Sciatic nerve (tissue), 2 donors: Measurements from ENCODE around the gene DUS3L. TPM values are rescaled to one million over a fixed set of nuclear protein-coding genes. Genes with fewer than 3 reads are reported as not detected.
"Not testable (repeated sequence)": the region's sequence is repeated elsewhere in the genome, so short reads cannot be mapped to it uniquely, and the experiment has no call there.

Experiments
- ATAC-seq: fragments of 200-7000 bp; cut with Tn5 transposase; one replicate; pipeline ENCODE4 v1.9.1; 2020; ENCODE audit warnings: mild to moderate bottlenecking, moderate library complexity
- DNase-seq: peaks from one replicate; pipeline ENCODE4 v3.0.0-alpha.2; 2020; ENCODE audit warnings: low spot score
- intact Hi-C: fragments of 100-400 bp; cut with DNase I; formaldehyde crosslinking; loops from one replicate; pipeline ENCODE4 v1.14.2; 2022
- total RNA-seq: library from RNA; stranded (reverse); fragmentation: NEBNext Ultra II Directional; extraction: Animal tissue kit (Norgen Biotek cat#: 25700); gene quantifications from one replicate; pipeline ENCODE4 v1.2.1, GENCODE V29; 2021
- donor health status: DM: no; HTN: no; CAD: no.
- donor health status: DM: no; HTN: no; CAD: no.

Gene DUS3L
- total RNA-seq, 1 donor from 2014 or later, result 27.9 TPM

GRCh38 chr19:5782945-5783919 is 7.7 kb downstream of the DUS3L start:
- no peak for ATAC-seq
- intact Hi-C loops, result no loop called here
- DNase-seq, result no peak

DNA sequence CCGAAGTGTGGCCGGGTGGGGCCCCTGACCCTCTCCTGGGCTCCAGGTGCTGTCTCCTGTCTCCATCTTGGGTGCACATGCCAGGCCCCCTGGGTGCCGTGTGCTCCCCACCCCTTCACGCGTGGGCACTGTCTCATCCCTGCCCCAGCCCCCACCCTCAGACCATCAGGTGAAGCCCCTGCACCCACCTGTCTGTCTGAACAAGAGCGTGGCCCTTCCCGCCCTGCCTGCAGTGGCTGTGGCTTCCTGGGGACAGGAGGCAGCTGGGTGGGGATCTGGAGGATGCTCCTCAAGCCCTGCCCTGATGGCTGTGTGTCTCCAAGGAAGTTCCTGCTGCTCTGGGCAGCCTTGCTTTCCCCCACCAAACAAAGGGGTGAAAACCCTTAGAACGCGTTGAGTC is 8.6 kb downstream of the DUS3L start:
- DNase-seq (no peak), ATAC-seq (no peak)
- intact Hi-C loops, result no loop called here

GRCh38 chr19:5780916-5781315 is 10.0 kb downstream of the DUS3L start:
- DNase-seq, ATAC-seq, intact Hi-C loops: not testable (repeated sequence)

DNA sequence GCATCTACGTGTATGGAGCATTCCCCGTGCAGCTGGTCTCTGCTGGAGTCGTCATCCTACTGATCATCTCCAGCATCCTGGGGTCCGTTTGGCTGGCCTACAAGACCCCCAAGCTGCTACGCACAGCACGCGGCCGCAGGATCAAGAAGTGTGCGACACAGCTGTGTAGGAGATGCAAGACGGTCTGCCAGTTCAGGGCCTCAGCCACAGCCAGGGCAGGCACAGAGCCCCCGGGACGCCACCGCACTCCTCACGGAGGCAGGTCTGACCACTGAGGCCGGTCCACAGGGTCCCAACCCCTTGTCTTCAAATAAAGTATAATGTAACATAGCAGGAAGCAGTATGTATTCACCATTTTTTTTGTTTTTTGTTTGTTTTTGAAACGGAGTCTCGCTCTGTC is 12.6 kb downstream of the DUS3L start:
- DNase-seq, result no peak
- ATAC-seq, result no peak
- intact Hi-C loops, result no loop called here

DNA sequence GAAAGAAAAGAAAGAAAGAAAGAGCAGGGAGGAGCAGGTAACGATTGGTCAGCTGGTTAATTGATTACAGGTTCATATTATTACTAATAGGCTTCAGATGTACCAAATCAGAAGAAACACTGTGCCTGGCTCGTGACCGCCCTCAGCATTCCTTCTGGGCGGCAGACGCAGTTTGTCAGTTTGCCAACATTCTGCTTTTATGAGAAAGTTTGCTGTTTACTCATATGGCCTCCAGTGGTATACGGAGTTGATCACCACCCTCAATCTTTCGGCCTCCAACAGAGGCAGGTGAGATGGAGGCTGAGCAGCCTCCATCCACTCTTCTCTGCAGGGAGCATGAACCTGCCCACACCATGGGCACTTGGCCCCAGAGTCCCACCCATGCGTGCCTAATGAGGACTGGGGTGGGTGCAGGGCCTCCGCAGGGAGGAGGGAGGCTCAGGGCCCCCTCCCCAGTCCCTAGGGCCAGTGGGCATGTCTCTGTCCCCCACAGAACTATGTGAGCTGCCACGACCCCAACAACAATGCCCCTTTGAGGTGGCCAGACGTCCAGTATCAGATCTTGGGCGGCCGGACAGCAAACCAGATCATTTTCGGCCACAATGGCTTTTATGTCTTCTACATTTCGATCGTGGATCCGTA is 15.2 kb downstream of the DUS3L start:
- intact Hi-C loops, result loop anchor here (2.0 kb wide), 1 partner anchor 243 kb away; no protein-coding TSS in a partner anchor
- no peak for ATAC-seq
- no peak for DNase-seq

DNA sequence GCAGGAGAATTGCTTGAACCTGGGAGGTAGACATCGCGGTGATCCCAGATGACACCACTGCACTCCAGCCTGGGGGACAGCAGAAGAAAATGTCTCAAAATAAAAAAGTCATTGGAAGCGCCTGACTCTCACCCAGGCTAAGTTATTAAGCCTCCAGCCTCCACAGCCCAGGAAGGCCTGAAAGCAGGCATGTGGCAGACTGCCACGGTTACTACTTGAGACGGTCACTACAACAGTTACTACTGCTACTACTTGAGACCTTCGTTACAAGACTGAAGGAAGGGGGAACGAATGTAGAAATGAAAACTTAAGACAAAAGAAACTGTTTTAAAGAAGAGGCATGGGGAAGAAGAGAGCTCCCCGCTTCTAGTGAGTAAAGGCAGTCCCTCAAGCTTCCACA is 16.0 kb downstream of the DUS3L start:
- intact Hi-C loops, result no loop called here
- no peak for DNase-seq
- no peak for ATAC-seq

DNA sequence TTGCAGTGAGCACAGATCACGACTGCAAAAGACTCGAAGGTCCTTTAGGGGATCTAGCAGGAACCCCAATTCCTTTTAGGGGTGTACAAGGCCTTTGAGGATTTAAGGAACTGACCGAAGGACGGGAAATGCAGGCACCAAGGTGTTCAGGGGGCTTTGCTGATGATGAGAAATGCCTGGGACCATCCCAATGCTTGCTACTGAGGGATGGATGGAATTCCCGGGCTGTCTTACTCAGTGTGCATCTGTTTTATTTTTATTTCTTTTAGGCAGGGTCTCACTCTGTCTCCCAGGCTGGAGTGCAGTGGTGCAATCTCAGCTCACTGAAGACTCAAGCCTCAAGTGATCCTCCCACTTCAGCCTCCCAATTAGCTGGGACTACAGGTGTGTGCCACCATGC is 17.7 kb downstream of the DUS3L start:
- ATAC-seq, result no peak
- DNase-seq, result no peak
- intact Hi-C loops, result loop anchor here (1.0 kb wide), 1 partner anchor 248 kb away; no protein-coding TSS in a partner anchor

DNA sequence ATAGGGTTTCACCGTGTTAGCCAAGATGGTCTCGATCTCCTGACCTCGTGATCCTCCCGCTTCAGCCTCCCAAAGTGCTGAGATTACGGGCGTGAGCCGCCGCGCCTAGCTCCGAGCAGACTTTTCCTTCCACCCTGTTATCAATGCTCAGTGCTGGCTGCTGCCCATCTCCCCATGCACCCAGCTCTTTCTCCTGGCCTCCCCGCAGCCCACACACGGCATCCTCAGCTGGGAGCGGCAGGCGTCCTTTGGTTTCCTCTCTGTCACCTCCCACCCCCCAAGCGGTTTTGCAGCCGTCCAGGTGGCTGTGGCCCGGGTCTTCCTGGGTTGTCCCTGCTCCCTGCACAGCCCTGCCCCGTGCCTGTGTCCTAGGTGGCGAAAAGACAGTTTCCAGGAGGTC is 18.5 kb downstream of the DUS3L start:
- intact Hi-C loops, result no loop called here
- no peak for DNase-seq
- no peak for ATAC-seq

DNA sequence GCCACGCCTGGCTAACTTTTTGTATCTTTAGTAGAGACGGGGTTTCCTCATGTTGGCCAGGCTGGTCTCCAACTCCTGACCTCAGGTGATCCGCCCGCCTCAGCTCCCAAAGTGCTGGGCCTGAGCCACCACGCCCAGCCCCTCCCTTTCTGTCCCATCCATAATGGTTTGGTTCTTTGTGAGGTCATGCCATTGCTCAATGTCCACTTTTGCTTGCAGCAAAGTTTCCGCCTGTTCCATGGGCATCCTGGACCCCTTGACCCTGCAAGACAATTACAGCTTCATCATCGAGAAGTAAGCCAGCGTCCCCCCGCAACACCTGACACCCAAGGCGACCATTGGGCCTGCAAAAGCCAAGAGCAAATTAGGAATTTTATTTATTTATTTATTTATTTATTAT is 23.0 kb downstream of the DUS3L start:
- no peak for ATAC-seq
- DNase-seq, result no peak
- intact Hi-C loops, result no loop called here

- DNase-seq (no peak), ATAC-seq (no peak)
- intact Hi-C loops, result no loop called here
Observed at GRCh38 chr19:5765220-5765619, 25.7 kb downstream of the DUS3L start.

GRCh38 chr19:5762608-5763217 is 28.2 kb downstream of the DUS3L start:
- intact Hi-C loops, result no loop called here
- no peak for DNase-seq
- no peak for ATAC-seq

DNA sequence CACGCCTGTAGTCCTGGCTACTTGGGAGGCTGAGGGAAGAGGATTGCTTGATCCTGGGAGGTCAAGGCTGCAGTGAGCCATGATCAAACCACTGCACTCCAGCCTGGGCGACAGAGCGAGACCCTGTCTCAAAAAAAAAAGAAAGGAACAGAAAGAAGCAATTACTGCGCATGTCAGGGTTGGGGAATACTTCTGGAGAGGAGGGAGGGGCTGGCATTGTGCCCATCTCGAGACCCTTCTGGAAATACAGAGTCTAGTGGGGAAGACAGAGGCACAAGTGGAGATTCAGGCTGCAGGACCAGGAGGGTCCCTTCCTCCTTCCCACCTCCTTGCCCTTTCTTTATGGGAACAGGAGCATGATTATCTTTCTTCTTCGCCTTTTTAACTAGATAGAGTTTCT is 37.2 kb downstream of the DUS3L start:
- intact Hi-C loops, result no loop called here

GRCh38 chr19:5751709-5752108 is 39.3 kb downstream of the DUS3L start:
- no peak for DNase-seq
- ATAC-seq, result no peak
- intact Hi-C loops, result no loop called here

More for the DNA sequence above, 37.2 kb downstream of the DUS3L start:
- ATAC-seq, result no peak
- DNase-seq, result no peak

DNA sequence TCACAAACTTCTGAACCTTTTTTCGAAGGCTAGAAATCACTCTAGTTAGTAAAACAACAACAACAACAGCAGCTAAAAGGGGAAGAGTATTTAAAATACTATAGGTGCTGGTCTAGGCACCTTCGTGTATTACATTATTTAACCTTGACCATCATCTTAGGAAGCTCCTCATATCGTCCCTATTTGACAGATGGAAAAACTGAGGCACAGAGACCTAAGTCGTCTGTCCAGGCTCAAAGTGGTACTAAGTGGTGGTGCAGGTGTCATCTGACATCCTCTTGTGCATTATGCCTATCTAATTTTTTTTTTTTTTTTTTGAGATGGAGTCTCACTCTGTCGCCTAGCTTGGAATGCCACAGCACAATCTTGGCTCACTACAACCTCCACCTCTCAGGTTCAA is 41.5 kb downstream of the DUS3L start:
- ATAC-seq (no peak), DNase-seq (no peak)
- intact Hi-C loops, result no loop called here

DNA sequence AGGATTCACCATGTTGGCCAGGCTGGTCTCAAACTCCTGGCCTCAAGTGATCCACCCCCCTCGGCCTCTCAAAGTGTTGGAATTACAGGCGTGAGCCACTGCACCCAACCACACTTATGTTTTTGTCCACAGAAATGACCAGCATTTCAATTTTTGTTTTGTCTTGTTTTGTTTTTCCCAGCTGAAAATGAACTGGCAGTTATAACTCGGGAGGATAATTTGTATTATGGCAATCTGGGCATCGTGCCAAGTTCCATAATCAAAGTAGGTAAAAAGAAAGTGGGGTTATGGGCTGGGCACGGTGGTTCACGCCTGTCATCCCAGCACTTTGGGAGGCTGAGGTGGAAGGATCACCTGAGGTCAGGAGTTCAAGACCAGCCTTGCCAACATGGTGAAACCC is 42.0 kb downstream of the DUS3L start:
- intact Hi-C loops, ATAC-seq, DNase-seq: not testable (repeated sequence)

GRCh38 chr19:5744999-5745398 is 46.0 kb downstream of the DUS3L start:
- ATAC-seq, DNase-seq, intact Hi-C loops: not testable (repeated sequence)

DNA sequence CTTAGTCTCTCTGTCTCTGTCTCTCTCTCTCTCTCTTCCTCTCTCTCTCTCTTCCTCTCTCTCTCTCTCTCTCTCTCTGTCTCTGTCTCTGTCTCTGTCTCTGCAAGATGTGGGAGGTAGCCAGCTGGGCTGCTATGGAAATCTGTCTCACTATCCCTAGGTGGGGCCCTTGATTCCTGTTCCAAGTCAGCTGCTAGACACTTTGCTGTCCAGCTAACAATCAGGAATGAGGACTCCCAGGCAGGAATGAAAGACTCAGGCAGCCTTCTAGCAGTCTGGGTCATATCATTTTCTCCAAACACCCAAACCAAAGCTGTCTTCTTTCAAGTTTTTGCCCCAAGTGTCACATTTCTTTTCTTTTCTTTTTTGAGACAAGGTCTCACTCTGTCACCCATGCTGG is 47.3 kb downstream of the DUS3L start:
- intact Hi-C loops, result no loop called here
- no peak for ATAC-seq
- DNase-seq, result no peak

DNA sequence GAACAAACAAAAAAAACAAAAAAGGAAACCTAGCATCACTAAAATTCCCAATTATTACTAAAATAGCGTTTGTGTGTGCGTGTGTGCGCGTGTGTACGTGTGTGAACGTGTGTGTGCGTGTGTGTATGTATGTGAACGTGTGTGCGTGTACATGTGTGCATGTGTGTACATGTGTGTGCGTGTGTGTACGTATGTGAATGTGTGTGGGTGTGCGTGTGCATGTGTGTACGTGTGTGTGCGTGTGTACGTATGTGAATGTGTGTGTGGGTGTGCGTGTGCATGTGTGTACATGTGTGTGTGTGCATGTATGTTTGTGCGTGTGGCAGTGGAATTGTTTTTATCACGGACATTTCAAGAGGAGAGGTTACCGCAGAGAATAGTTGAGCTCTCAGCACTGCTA is 48.9 kb downstream of the DUS3L start:
- intact Hi-C loops, result no loop called here
- DNase-seq, result no peak
- no peak for ATAC-seq

DNA sequence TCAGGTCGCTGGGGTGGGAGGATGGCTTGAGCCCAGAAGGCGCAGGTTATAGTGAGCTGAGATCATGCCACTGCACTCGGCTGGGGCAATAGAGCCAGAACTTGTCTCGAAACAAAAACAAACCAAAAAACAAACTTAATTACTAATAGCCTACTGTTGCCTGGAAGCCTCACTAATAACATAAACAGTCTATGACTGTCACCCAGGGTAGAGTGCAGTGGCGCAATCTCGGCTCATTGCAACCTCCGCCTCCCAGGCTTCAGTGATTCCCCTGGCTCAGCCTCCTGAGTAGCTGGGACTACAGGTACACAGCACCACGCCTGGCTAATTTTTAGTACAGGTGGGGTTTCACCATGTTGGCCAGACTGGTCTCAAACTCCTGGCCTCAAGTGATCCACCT is 52.5 kb downstream of the DUS3L start:
- DNase-seq (no peak), ATAC-seq (no peak)
- intact Hi-C loops, result no loop called here
